Natural killer cell (primary cell): Measurements from ENCODE around the gene CREB5. TPM values are rescaled to one million over a fixed set of nuclear protein-coding genes. Genes with fewer than 3 reads are reported as not detected.

Source experiments
- ATAC-seq, 3 donors: fragments of 150-1000 bp in 2 of 3; fragments of 200-7000 bp in 1 of 3; cut with Tn5 transposase; 1 replicate in 1 of 3; 2 replicates in 2 of 3; pipeline ENCODE4 v1.10.0; 2021; ENCODE audit warnings: mild to moderate bottlenecking in 2 of 3, moderate library complexity in 2 of 3
- DNase-seq, 2 donors: peaks; one replicate each; pipeline versions ENCODE4 v3.0.0 to v3.0.0-alpha.2; 2013 to 2021; ENCODE audit warnings: mixed read lengths in 1 of 2
- H3K27ac ChIP-seq: one replicate; pipeline ENCODE4 v1.5.1; 2013; ENCODE audit warnings: mild to moderate bottlenecking, low read length
- H3K27me3 ChIP-seq: one replicate; pipeline ENCODE4 v1.6.1; 2013; ENCODE audit warnings: low read length; ENCODE audit not compliant: control insufficient read depth, insufficient read depth
- H3K36me3 ChIP-seq: one replicate; pipeline ENCODE4 v1.6.1; 2013; ENCODE audit warnings: low read length; ENCODE audit not compliant: control insufficient read depth, insufficient read depth
- H3K4me1 ChIP-seq: one replicate; pipeline ENCODE4 v1.6.1; 2013; ENCODE audit warnings: low read length; ENCODE audit not compliant: control insufficient read depth, insufficient read depth
- H3K4me3 ChIP-seq: one replicate; pipeline ENCODE4 v1.5.1; 2013; ENCODE audit warnings: low read length
- H3K9me3 ChIP-seq: one replicate; pipeline ENCODE4 v1.6.1; 2013; ENCODE audit warnings: low read length; ENCODE audit not compliant: control insufficient read depth, insufficient read depth
- H3K27ac Mint-ChIP-seq, 2 donors: one replicate each; pipeline ENCODE4 v1.8.0; 2022; ENCODE audit warnings: mild to moderate bottlenecking in 2 of 2, mixed read lengths in 2 of 2, moderate library complexity in 1 of 2
- H3K27me3 Mint-ChIP-seq, 2 donors: one replicate each; pipeline ENCODE4 v1.8.0; 2022; ENCODE audit warnings: low read depth in 2 of 2, mixed read lengths in 2 of 2
- H3K36me3 Mint-ChIP-seq: one replicate; pipeline ENCODE4 v1.8.0; 2022; ENCODE audit warnings: mixed read lengths
- H3K4me1 Mint-ChIP-seq, 2 donors: one replicate each; pipeline ENCODE4 v1.8.0; 2022; ENCODE audit warnings: mixed read lengths in 2 of 2
- H3K4me3 Mint-ChIP-seq: one replicate; pipeline ENCODE4 v1.8.0; 2022; ENCODE audit warnings: mild to moderate bottlenecking, moderate library complexity, mixed read lengths
- H3K9me3 Mint-ChIP-seq, 2 donors: one replicate each; pipeline ENCODE4 v1.8.0; 2022; ENCODE audit warnings: mixed read lengths in 2 of 2
- WGBS: methylation state at CpG from one replicate; pipeline ENCODE4 v1.1.7; 2013; ENCODE audit warnings: missing lambda C conversion rate; ENCODE audit not compliant: insufficient coverage; 5-methylcytosine and 5-hydroxymethylcytosine counted together
- intact Hi-C: fragments of 100-400 bp; cut with micrococcal nuclease; formaldehyde crosslinking; loops from one replicate; pipeline ENCODE4 v1.14.2; 2022
- total RNA-seq, 4 donors: library from RNA; stranded (reverse); fragments of 120-200 nt in 1 of 4; gene quantifications; one replicate each; pipeline versions ENCODE4 v1.2.3 to v1.2.4, GENCODE V29; 2013 to 2022
- TF ChIP-seq, protein P1 (sequence below): fragments of 200-600 bp; IDR thresholded peaks from one replicate; pipeline ENCODE4 v1.8.0; 2022; ENCODE audit warnings: antibody characterized with exemption

Gene CREB5
- total RNA-seq, 3 donors from 2014 or later (not counting 1 experiment from before 2014, with no cell fraction given), result 0.52 to 7.0 (median 0.89) TPM

DNA sequence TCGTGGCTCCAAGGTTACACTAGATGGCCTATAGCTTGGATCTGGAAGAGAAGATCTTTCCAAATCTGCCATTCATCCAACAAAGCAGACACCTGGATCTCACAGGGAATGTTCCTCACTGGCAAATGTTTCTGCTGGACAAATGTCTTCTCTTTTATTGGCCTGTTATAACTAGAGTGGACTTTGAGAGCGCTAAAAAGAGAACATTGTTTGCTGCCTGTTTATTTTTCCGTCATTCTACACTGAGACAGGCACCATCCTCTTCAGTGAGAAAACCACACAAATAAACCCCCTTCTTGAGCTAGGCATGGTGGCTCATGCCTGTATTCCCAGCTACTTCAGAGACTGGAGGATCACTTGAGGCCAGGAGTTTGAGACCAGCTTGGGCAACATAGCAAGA, 206.9 kb downstream of the CREB5 start:
- DNase-seq (no peak), ATAC-seq (no peak)
- no peak overlapping the region for H3K4me3 ChIP-seq
- H3K27ac ChIP-seq, result no peak overlapping the region
- no peaks in the 10 kb centered on the region for H3K9me3 ChIP-seq
- H3K36me3 ChIP-seq, result no peaks in the 10 kb centered on the region
- no peak overlapping the region for H3K4me3 Mint-ChIP-seq
- H3K9me3 Mint-ChIP-seq, result no peaks in the 10 kb centered on the region
- peaks cover 0 to 9% of the 10 kb centered on the region in 2 donors for H3K27me3 Mint-ChIP-seq
- intact Hi-C loops, result no loop called here
- H3K27me3 ChIP-seq, result no peaks in the 10 kb centered on the region
- no peaks in the 10 kb centered on the region for H3K4me1 Mint-ChIP-seq
- H3K4me1 ChIP-seq, result no peaks in the 10 kb centered on the region
- 100% methylated on average over 3 of the region's 3 CpGs for WGBS
- TF ChIP-seq, protein P1, sequence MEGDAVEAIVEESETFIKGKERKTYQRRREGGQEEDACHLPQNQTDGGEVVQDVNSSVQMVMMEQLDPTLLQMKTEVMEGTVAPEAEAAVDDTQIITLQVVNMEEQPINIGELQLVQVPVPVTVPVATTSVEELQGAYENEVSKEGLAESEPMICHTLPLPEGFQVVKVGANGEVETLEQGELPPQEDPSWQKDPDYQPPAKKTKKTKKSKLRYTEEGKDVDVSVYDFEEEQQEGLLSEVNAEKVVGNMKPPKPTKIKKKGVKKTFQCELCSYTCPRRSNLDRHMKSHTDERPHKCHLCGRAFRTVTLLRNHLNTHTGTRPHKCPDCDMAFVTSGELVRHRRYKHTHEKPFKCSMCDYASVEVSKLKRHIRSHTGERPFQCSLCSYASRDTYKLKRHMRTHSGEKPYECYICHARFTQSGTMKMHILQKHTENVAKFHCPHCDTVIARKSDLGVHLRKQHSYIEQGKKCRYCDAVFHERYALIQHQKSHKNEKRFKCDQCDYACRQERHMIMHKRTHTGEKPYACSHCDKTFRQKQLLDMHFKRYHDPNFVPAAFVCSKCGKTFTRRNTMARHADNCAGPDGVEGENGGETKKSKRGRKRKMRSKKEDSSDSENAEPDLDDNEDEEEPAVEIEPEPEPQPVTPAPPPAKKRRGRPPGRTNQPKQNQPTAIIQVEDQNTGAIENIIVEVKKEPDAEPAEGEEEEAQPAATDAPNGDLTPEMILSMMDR, result no peak
- no peak overlapping the region for H3K27ac Mint-ChIP-seq
- no peaks in the 10 kb centered on the region for H3K36me3 Mint-ChIP-seq

DNA sequence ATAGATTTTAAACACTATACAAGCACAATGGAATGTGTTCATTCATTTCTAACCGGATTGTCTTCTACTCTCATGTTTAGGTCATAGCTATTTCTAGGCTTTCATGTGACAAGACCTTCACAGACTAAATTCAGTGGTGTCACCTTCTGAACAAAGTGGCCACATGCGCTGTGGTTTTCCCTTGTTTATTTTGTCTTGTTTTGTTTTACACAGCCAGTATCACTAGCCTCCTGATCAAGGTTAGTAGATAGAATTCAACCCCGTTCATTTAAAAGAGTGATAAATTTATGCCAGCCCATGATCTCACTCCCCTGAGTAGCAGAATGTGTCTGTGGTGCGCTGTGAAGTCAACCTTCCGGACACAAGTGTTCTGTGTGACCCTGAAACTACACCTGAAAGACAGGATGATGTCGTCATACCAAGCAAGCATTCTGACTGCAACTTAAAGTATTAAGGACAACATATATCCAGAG, 209.1 kb downstream of the CREB5 start:
- no peaks in the 10 kb centered on the region for H3K9me3 ChIP-seq
- Mint-ChIP-seq H3K27me3 (peaks cover 0 to 10% of the 10 kb centered on the region in 2 donors), H3K36me3 (no peaks in the 10 kb centered on the region), H3K27ac (no peak overlapping the region), H3K4me3 (no peak overlapping the region), H3K4me1 (no peaks in the 10 kb centered on the region), H3K9me3 (no peaks in the 10 kb centered on the region)
- WGBS, result 78% methylated on average over 6 of the region's 6 CpGs
- no peak for DNase-seq
- H3K4me1 ChIP-seq, result no peaks in the 10 kb centered on the region
- intact Hi-C loops, result no loop called here
- H3K36me3 ChIP-seq, result no peaks in the 10 kb centered on the region
- H3K27ac ChIP-seq, result no peak overlapping the region
- H3K4me3 ChIP-seq, result no peak overlapping the region
- TF ChIP-seq, protein P1, result no peak
- H3K27me3 ChIP-seq, result no peaks in the 10 kb centered on the region
- ATAC-seq, result no peak

DNA sequence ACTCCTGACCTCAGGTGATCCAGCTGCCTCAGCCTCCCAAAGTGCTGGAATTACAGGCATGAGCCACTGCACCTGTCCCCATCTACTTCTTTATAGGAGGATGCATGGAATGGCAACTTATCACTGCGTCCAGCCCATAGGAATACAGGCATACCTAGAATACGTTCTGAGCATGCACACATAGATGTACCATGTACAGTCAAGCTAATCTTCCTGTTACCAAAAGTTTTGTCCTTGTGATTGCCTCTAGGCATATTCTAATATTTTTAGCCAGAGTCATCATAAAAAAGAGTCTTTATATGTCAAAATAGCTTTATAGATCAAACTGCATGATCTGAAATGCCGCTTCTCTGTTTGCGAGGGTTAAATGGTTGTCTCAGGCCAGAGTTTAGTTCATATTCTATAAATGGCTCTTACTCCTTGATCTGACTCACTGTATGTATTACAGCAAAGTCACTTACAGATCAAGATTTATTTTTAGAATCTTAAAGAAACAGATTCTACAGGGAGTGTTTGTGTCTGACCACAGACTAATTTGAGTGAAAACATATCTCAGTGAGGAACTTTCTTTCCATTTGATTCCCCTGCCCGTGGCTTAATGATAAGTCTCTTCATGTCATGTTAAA, 210.9 kb downstream of the CREB5 start:
- WGBS, result 88% methylated on average over 5 of the region's 5 CpGs
- no peaks in the 10 kb centered on the region for H3K9me3 Mint-ChIP-seq

More for the DNA sequence above, 210.9 kb downstream of the CREB5 start:
- intact Hi-C loops, result no loop called here
- H3K4me3 Mint-ChIP-seq, result no peak overlapping the region
- Histone ChIP-seq H3K4me1 (no peaks in the 10 kb centered on the region), H3K36me3 (no peaks in the 10 kb centered on the region), H3K27me3 (no peaks in the 10 kb centered on the region), H3K4me3 (no peak overlapping the region), H3K27ac (no peak overlapping the region), H3K9me3 (no peaks in the 10 kb centered on the region)
- ATAC-seq (no peak), DNase-seq (no peak)
- no peaks in the 10 kb centered on the region for H3K36me3 Mint-ChIP-seq
- H3K27ac Mint-ChIP-seq, result no peak overlapping the region
- peaks cover 5 to 16% of the 10 kb centered on the region in 2 donors for H3K27me3 Mint-ChIP-seq
- H3K4me1 Mint-ChIP-seq, result no peaks in the 10 kb centered on the region
- TF ChIP-seq, protein P1, result no peak
